Keratinocyte (primary cell): ENCODE data around the gene ZNF761.

Experiments used
- CTCF ChIP-seq, 3 experiments: IDR thresholded peaks in 1 of 3; conservative IDR thresholded peaks in 1 of 3; optimal IDR thresholded peaks in 1 of 3; 2 replicates in 2 of 3; 3 replicates in 1 of 3; pipeline versions ENCODE3 to v1.5.1; 2011; ENCODE audit warnings: low read length in 3 of 3, mild to moderate bottlenecking in 3 of 3, moderate library complexity in 2 of 3, control low read depth in 1 of 3, inconsistent platforms in 1 of 3; ENCODE audit not compliant: insufficient read depth in 2 of 3; ENCODE audit errors: extremely low read depth in 1 of 3
- EZH2 ChIP-seq: IDR thresholded peaks from one replicate; pipeline ENCODE4 v1.6.1; 2012; ENCODE audit warnings: inconsistent platforms, mild to moderate bottlenecking, low read length, moderate library complexity

- no peak for TF ChIP-seq CTCF (optimal IDR thresholded peaks at IDR 0.05 in 1 of 3, IDR thresholded peaks at IDR 0.05 in 1 of 3, conservative IDR thresholded peaks at IDR 0.05 in 1 of 3; ENCODE audit: extremely low read depth in 1 of 3, insufficient read depth in 2 of 3, low read length in 3 of 3)
- TF ChIP-seq EZH2 = no peak
These were observed 60.4 kb downstream of the ZNF761 start for GRCh38 chr19:53492153-53492552.
